ENCODE data around the gene IBSP.
A peak's percentile ranks its signal among the peaks of the same experiment; 100 is the strongest.

IBSP gene

GRCh38 chr4:87851953-87852352 lies 52.6 kb downstream of the IBSP start:
- Histone ChIP-seq H3K9me3 (ENCODE audit: control insufficient read depth, insufficient read depth, low read length) (no peaks in the 10 kb centered on the region), H3K9me2 (replicated peaks; ENCODE audit: control insufficient read depth, low read length) (no peaks in the 10 kb centered on the region), H3K27me3 (ENCODE audit: control insufficient read depth, low read length) (no peaks in the 10 kb centered on the region), H4K20me1 (ENCODE audit: control insufficient read depth, insufficient read depth, low read depth, low read length) (no peaks in the 10 kb centered on the region), H3F3A (ENCODE audit: control insufficient read depth, insufficient read depth) (no peaks in the 10 kb centered on the region), H3K27ac (ENCODE audit: low read depth, low read length) (no peak overlapping the region), H3K4me2 (ENCODE audit: low read length) (no peak overlapping the region), H3K36me3 (ENCODE audit: control insufficient read depth, low read length) (no peaks in the 10 kb centered on the region), H3K79me2 (ENCODE audit: control insufficient read depth, low read length) (no peaks in the 10 kb centered on the region), H3K4me3 (ENCODE audit: low read length) (no peak overlapping the region), H3K4me1 (ENCODE audit: control insufficient read depth, low read length) (peaks cover 10% of the 10 kb centered on the region)
- TF ChIP-seq EZH2phosphoT487 (IDR thresholded peaks at IDR 0.05; ENCODE audit: borderline replicate concordance, low read length) (no peak), CTCF (IDR thresholded peaks at IDR 0.05; ENCODE audit: low read depth, low read length, poor library complexity, severe bottlenecking) (no peak)

- Histone ChIP-seq H3K79me2 (ENCODE audit: control insufficient read depth, low read length) (no peaks in the 10 kb centered on the region), H3K4me1 (ENCODE audit: control insufficient read depth, low read length) (peaks cover 10% of the 10 kb centered on the region), H3K9me3 (ENCODE audit: control insufficient read depth, insufficient read depth, low read length) (no peaks in the 10 kb centered on the region), H3K27me3 (ENCODE audit: control insufficient read depth, low read length) (no peaks in the 10 kb centered on the region), H3K36me3 (ENCODE audit: control insufficient read depth, low read length) (no peaks in the 10 kb centered on the region), H3K27ac (ENCODE audit: low read depth, low read length) (no peak overlapping the region), H4K20me1 (ENCODE audit: control insufficient read depth, insufficient read depth, low read depth, low read length) (no peaks in the 10 kb centered on the region), H3F3A (ENCODE audit: control insufficient read depth, insufficient read depth) (no peaks in the 10 kb centered on the region), H3K4me2 (ENCODE audit: low read length) (no peak overlapping the region), H3K9me2 (replicated peaks; ENCODE audit: control insufficient read depth, low read length) (no peaks in the 10 kb centered on the region), H3K4me3 (ENCODE audit: low read length) (no peak overlapping the region)
- peak; percentile 63 for TF ChIP-seq CTCF (IDR thresholded peaks at IDR 0.05; ENCODE audit: low read depth, low read length, poor library complexity, severe bottlenecking)
- no peak for TF ChIP-seq EZH2phosphoT487 (IDR thresholded peaks at IDR 0.05; ENCODE audit: borderline replicate concordance, low read length)
These were observed 53.8 kb downstream of the IBSP start for GRCh38 chr4:87853108-87853507.

GRCh38 chr4:87853891-87854290 lies 54.5 kb downstream of the IBSP start:
- H3F3A ChIP-seq (ENCODE audit: control insufficient read depth, insufficient read depth) = no peaks in the 10 kb centered on the region
- H3K36me3 ChIP-seq (ENCODE audit: control insufficient read depth, low read length) = no peaks in the 10 kb centered on the region
- no peaks in the 10 kb centered on the region for H3K9me3 ChIP-seq (ENCODE audit: control insufficient read depth, insufficient read depth, low read length)
- no peak for TF ChIP-seq EZH2phosphoT487 (IDR thresholded peaks at IDR 0.05; ENCODE audit: borderline replicate concordance, low read length)
- H4K20me1 ChIP-seq (ENCODE audit: control insufficient read depth, insufficient read depth, low read depth, low read length) = no peaks in the 10 kb centered on the region
- H3K9me2 ChIP-seq (replicated peaks; ENCODE audit: control insufficient read depth, low read length) = no peaks in the 10 kb centered on the region
- peaks cover 6% of the 10 kb centered on the region for H3K4me1 ChIP-seq (ENCODE audit: control insufficient read depth, low read length)
- H3K27me3 ChIP-seq (ENCODE audit: control insufficient read depth, low read length) = no peaks in the 10 kb centered on the region
- no peaks in the 10 kb centered on the region for H3K79me2 ChIP-seq (ENCODE audit: control insufficient read depth, low read length)
- no peak overlapping the region for H3K27ac ChIP-seq (ENCODE audit: low read depth, low read length)
- no peak overlapping the region for H3K4me2 ChIP-seq (ENCODE audit: low read length)
- no peak overlapping the region for H3K4me3 ChIP-seq (ENCODE audit: low read length)

GRCh38 chr4:87855559-87855958 lies 56.2 kb downstream of the IBSP start:
- peaks cover 14% of the 10 kb centered on the region for H3K4me1 ChIP-seq (ENCODE audit: control insufficient read depth, low read length)
- H3K79me2 ChIP-seq (ENCODE audit: control insufficient read depth, low read length) = no peaks in the 10 kb centered on the region
- no peak overlapping the region for H3K4me3 ChIP-seq (ENCODE audit: low read length)
- no peaks in the 10 kb centered on the region for H4K20me1 ChIP-seq (ENCODE audit: control insufficient read depth, insufficient read depth, low read depth, low read length)
- no peaks in the 10 kb centered on the region for H3K9me3 ChIP-seq (ENCODE audit: control insufficient read depth, insufficient read depth, low read length)
- no peaks in the 10 kb centered on the region for H3K9me2 ChIP-seq (replicated peaks; ENCODE audit: control insufficient read depth, low read length)
- no peaks in the 10 kb centered on the region for H3K36me3 ChIP-seq (ENCODE audit: control insufficient read depth, low read length)
- TF ChIP-seq EZH2phosphoT487 (IDR thresholded peaks at IDR 0.05; ENCODE audit: borderline replicate concordance, low read length) = no peak
- TF ChIP-seq CTCF (IDR thresholded peaks at IDR 0.05; ENCODE audit: low read depth, low read length, poor library complexity, severe bottlenecking) = no peak
- no peak overlapping the region for H3K4me2 ChIP-seq (ENCODE audit: low read length)
- H3K27me3 ChIP-seq (ENCODE audit: control insufficient read depth, low read length) = no peaks in the 10 kb centered on the region
- no peak overlapping the region for H3K27ac ChIP-seq (ENCODE audit: low read depth, low read length)
- H3F3A ChIP-seq (ENCODE audit: control insufficient read depth, insufficient read depth) = no peaks in the 10 kb centered on the region
